ENCODE data around the gene NUPR2.
"Not testable (repeated sequence)": the region's sequence is repeated elsewhere in the genome, so short reads cannot be mapped to it uniquely, and the experiment has no call there.

NUPR2 gene

DNA sequence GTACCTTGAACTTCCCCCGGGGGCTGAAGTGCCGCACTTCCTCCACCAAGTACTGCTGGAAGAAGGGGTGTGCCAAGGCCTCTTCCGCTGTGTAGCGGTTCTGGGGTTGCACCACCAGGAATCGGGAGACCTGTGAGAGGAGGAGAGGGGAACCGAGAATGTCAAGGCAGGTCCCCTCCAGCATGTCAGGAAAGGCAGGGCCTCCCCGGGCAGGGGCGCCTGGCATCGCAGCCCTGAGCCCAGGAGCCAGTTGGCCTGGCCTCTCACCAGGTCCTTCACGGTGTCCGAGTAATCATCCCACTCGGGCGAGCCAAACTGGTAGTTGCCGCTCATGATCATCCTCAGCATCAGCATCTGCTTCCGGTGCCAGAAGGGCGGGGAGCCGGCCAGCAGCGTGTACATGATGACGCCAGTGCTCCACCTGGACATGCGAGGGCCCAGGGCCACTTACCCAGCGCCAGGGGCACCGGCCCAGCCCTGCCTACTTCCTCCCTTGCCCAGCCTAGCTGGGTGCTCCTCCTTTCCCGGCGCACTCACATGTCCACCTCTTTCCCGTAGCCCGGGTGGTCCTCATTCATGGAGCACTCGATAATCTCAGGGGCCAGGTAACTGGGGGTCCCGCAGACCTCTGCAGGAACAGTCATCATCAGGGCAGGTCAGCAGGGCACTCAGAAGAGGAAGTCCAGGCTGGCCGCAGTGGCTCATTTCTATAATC, 34.4 kb downstream of the NUPR2 start:
- peaks cover 6% of the 10 kb centered on the region; the same call in 1 of the 2 replicates for H4K20me1 ChIP-seq (ENCODE audit: control insufficient read depth, insufficient read depth, low read depth, low read length)
- TF ChIP-seq, protein P1, sequence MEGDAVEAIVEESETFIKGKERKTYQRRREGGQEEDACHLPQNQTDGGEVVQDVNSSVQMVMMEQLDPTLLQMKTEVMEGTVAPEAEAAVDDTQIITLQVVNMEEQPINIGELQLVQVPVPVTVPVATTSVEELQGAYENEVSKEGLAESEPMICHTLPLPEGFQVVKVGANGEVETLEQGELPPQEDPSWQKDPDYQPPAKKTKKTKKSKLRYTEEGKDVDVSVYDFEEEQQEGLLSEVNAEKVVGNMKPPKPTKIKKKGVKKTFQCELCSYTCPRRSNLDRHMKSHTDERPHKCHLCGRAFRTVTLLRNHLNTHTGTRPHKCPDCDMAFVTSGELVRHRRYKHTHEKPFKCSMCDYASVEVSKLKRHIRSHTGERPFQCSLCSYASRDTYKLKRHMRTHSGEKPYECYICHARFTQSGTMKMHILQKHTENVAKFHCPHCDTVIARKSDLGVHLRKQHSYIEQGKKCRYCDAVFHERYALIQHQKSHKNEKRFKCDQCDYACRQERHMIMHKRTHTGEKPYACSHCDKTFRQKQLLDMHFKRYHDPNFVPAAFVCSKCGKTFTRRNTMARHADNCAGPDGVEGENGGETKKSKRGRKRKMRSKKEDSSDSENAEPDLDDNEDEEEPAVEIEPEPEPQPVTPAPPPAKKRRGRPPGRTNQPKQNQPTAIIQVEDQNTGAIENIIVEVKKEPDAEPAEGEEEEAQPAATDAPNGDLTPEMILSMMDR (IDR thresholded peaks at IDR 0.05; ENCODE audit: low read depth, low read length, poor library complexity, severe bottlenecking): no peak
- TF ChIP-seq EZH2phosphoT487 (IDR thresholded peaks at IDR 0.05; ENCODE audit: borderline replicate concordance, low read length): no peak
- no peaks in the 10 kb centered on the region for H3K9me3 ChIP-seq (ENCODE audit: control insufficient read depth, insufficient read depth, low read length)
- no peak overlapping the region for H3K27ac ChIP-seq (ENCODE audit: low read depth, low read length)
- no peaks in the 10 kb centered on the region for H3K79me2 ChIP-seq (ENCODE audit: control insufficient read depth, low read length)
- H3K9me2 ChIP-seq (replicated peaks; ENCODE audit: control insufficient read depth, low read length): no peaks in the 10 kb centered on the region
- H3K4me3 ChIP-seq (ENCODE audit: low read length): no peak overlapping the region
- H3F3A ChIP-seq (ENCODE audit: control insufficient read depth, insufficient read depth): no peaks in the 10 kb centered on the region
- H3K4me1 ChIP-seq (ENCODE audit: control insufficient read depth, low read length): no peaks in the 10 kb centered on the region
- no peaks in the 10 kb centered on the region for H3K27me3 ChIP-seq (ENCODE audit: control insufficient read depth, low read length)
- H3K4me2 ChIP-seq (ENCODE audit: low read length): no peak overlapping the region
- peaks cover 32% of the 10 kb centered on the region for H3K36me3 ChIP-seq (ENCODE audit: control insufficient read depth, low read length)

DNA sequence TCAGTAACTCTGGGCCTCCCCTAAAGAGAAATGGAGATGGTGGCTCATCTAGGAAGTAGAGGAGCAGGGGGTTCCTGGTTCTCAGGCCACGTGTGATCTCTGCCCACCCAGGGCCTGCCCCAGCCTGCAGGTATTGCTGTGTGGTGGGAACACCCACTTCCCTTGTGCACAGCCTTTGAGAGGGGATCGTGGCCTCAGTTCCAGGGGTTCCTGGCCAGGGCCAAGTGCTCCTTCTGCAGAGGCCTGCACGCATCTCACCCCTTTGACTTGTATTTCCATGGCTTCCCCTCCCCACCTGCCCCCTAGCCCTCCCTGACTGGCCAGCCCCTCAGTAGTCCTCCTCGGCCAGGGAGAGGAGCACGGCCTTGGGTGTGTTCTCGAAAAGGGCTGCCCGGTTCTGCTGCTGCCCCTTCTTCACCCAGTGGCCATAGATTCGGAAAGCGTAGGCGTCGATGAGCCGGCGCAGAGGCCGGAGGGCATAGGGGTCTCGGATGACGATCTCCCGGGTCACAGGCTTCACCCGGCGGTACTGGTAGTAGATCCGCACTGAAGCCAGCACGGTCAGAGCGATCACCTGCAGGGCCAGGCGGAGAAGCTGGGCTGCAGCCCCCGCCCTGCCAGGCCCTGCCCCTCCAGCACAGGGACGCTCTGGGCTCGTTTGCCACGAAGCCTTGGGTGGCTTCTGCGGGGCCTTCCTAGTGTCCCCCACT, 35.3 kb downstream of the NUPR2 start:
- H3F3A ChIP-seq (ENCODE audit: control insufficient read depth, insufficient read depth); H3K9me2 ChIP-seq (replicated peaks; ENCODE audit: control insufficient read depth, low read length); H4K20me1 ChIP-seq (ENCODE audit: control insufficient read depth, insufficient read depth, low read depth, low read length); H3K4me1 ChIP-seq (ENCODE audit: control insufficient read depth, low read length); H3K4me2 ChIP-seq (ENCODE audit: low read length); H3K27me3 ChIP-seq (ENCODE audit: control insufficient read depth, low read length); H3K79me2 ChIP-seq (ENCODE audit: control insufficient read depth, low read length); H3K4me3 ChIP-seq (ENCODE audit: low read length); H3K27ac ChIP-seq (ENCODE audit: low read depth, low read length); H3K9me3 ChIP-seq (ENCODE audit: control insufficient read depth, insufficient read depth, low read length): not testable (repeated sequence)
- peaks cover 39% of the 10 kb centered on the region for H3K36me3 ChIP-seq (ENCODE audit: control insufficient read depth, low read length)

DNA sequence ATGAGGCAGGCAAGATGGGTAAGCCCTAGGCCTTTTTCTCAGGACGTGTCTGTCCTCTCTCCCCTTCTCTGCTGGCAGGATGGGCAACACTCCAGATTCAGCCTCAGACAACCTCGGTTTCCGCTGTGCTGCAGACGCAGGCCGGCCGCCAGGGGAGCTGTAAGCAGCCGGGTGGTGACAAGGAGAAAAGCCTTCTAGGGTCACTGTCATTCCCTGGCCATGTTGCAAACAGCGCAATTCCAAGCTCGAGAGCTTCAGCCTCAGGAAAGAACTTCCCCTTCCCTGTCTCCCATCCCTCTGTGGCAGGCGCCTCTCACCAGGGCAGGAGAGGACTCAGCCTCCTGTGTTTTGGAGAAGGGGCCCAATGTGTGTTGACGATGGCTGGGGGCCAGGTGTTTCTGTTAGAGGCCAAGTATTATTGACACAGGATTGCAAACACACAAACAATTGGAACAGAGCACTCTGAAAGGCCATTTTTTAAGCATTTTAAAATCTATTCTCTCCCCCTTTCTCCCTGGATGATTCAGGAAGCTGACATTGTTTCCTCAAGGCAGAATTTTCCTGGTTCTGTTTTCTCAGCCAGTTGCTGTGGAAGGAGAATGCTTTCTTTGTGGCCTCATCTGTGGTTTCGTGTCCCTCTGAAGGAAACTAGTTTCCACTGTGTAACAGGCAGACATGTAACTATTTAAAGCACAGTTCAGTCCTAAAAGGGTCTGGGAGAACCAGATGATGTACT, 36.6 kb downstream of the NUPR2 start:
- Histone ChIP-seq H4K20me1 (ENCODE audit: control insufficient read depth, insufficient read depth, low read depth, low read length) (peaks cover 6% of the 10 kb centered on the region; the same call in 1 of the 2 replicates), H3K4me2 (ENCODE audit: low read length) (no peak overlapping the region), H3K36me3 (ENCODE audit: control insufficient read depth, low read length) (peaks cover 43% of the 10 kb centered on the region), H3K4me3 (ENCODE audit: low read length) (no peak overlapping the region), H3K79me2 (ENCODE audit: control insufficient read depth, low read length) (no peaks in the 10 kb centered on the region), H3F3A (ENCODE audit: control insufficient read depth, insufficient read depth) (no peaks in the 10 kb centered on the region), H3K9me3 (ENCODE audit: control insufficient read depth, insufficient read depth, low read length) (no peaks in the 10 kb centered on the region), H3K27ac (ENCODE audit: low read depth, low read length) (no peak overlapping the region), H3K4me1 (ENCODE audit: control insufficient read depth, low read length) (no peaks in the 10 kb centered on the region), H3K27me3 (ENCODE audit: control insufficient read depth, low read length) (no peaks in the 10 kb centered on the region), H3K9me2 (replicated peaks; ENCODE audit: control insufficient read depth, low read length) (no peaks in the 10 kb centered on the region)
- TF ChIP-seq, protein P1 (IDR thresholded peaks at IDR 0.05; ENCODE audit: low read depth, low read length, poor library complexity, severe bottlenecking): no peak
- no peak for TF ChIP-seq EZH2phosphoT487 (IDR thresholded peaks at IDR 0.05; ENCODE audit: borderline replicate concordance, low read length)

All from DOHH2 (cell line).